Fibroblast of gingiva (primary cell): ENCODE data around the gene PACSIN1.
"Not testable (repeated sequence)": the region's sequence is repeated elsewhere in the genome, so short reads cannot be mapped to it uniquely, and the experiment has no call there.

Source experiments
- DNase-seq: peaks from one replicate; pipeline ENCODE4 v3.0.0-alpha.2; 2011; ENCODE audit warnings: low read depth

Gene PACSIN1

DNA sequence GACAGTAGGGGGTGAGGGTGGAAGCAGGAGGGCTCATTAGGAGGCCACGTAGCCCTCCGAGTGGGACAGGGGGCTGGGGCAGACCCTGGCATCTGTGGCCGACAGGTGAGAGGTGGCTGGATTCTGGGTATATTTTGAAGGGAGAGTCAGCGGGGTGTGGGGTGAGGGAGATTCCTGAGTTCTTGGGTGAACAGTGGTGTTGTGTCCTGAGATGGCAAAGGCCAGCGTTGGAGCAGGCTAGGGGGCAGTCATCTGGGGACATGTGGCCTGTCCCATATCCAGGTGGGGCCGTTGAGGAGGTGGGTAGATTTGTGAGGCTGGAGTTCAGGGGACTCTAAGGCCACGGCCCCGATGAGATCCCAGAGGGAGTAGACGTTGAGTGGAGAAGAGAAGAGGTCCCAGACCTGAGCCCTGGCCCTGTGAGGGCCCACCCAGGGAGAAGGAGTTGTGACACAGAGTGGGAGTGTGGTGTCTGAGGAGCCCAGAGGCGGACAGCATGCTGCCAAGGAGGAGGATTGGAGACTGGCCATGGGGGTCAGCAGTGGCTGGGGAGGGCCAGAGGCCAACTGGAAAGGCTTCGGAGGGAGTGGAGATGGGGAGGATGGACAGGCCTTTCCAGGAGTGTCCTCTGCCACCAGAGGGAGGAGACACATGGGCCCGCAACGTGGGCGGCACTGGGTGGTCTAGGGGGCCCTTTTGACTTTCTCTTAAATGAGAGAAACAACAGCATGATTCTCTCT is 19.6 kb downstream of the PACSIN1 start:
- no peak for DNase-seq

DNA sequence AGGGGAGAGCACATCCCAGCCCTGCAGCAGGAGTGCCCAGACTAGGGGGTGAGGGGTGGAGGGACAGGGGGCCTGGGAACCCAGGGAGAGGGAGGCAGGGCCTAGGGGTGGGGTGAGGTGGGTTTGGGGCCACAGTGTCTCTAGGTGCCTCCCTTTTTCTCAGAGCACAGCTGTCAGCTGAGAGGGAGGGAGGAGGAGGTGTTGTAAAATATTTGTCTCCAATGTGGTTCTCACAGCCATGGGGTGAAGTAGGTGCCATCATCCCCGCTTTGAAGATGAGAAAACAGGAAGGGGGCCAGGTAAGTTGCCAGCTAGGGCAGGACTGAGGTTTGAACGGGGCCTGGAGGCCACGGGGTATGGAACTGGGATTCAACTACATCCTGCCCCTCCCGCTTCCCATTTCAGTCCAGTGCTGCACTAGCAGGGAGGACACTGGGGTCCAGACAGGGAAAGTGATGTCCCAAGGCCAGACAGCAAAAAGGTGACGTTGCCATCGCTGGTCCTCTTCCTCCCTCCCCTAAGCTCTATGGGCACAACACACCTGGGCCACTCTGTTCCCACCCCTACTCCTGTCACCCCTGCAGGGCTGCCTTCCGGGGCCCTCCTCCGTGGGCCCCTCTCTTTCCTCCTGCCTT is 20.3 kb downstream of the PACSIN1 start:
- DNase-seq: no peak

DNA sequence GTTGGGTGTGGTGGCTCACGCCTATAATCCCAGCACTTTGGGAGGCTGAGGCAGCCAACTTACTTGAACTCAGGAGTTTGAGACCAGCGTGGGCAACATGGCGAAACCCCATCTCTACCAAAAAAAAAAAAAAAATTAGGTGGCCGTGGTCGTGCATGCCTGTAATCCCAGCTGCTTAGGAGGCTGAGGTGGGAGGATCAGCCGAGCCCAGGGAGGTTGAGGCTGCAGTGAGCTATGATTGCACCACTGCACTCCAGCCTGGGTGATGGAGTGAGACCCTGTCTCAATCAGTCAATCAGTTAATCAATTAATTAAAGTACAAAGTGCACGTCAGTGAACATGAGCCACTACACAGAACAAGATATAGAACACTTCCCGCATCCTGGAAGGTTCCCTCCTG is 21.0 kb downstream of the PACSIN1 start:
- DNase-seq: not testable (repeated sequence)

DNA sequence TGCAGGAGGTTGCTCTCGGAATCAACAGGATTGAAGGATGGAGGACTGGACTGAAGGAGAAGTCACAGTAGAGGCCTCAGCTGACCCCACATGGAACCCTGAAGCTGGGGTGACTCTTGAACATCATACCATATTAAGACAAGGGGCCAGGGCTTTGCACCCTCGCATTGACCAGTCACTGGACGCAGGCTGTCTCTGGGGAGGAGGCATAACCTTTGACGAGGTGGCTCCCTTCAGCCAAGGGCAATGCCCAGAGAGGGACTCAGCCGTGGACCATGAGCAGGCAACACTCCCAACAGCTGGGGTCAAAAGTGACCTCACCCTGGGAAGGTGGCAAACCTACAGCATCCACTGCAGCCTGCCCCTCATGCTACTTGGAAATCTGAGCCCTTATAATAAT is 21.7 kb downstream of the PACSIN1 start:
- DNase-seq: no peak

DNA sequence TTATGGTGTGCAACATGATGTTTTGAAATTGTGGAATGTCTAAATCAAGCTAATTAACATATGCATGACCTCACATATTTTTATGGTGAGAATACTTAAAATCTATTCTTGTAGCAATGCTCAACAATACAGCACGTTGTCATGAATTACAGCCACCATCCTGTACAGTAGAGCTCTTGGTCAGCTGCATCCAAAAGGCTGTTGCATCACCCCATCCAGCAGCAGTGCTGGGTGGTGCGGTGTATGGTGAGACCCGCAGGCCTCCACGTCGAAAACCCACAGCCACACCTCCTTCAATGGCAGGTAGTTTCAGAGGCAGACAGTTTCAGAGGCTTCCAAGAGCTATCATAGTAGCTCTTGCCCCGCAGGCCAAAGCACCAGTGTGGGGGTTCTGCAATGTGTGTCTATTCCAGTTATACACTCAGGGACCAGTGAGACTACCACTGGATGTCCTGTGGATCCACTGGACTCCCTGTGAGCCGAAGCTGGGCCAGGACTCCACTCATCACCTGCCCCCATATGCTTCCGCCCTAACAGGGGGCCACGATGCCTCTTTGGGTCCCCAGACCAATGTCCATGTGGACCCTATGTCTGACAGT is 23.4 kb downstream of the PACSIN1 start:
- DNase-seq: peak; percentile 43

DNA sequence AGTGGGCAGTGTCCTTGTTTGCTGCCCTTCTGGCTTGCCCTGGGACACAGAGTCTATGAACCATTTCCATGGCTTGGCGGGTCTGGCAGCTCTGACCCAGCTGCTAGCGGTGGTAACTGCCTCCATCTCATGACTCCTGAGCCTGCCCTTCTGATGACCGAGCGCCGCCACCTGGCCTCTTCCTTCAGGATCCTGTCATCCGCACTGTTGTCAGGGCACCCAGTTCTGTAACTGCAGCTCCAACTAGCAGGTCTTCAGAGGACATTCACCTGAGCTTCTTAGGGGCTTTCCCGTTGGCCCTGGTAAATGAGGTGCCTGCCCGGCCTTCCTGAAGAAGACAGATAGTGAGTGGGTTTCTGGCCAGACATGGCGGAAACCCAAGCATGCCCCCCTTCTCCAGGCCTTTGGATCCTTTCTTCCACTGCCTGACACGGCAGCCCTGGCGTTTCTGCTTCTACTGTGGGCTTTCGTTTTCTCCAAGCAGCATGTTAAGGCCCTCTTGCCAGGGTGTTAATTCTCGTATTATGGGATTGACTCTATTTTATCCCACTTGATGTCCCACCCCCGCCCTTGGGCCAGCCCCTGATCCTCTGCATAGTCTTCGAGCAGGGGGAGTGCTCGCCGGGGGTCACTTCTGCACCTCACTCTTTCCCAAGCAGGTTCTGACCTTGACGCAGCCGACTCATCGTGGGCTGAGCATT is 24.7 kb downstream of the PACSIN1 start:
- no peak for DNase-seq

DNA sequence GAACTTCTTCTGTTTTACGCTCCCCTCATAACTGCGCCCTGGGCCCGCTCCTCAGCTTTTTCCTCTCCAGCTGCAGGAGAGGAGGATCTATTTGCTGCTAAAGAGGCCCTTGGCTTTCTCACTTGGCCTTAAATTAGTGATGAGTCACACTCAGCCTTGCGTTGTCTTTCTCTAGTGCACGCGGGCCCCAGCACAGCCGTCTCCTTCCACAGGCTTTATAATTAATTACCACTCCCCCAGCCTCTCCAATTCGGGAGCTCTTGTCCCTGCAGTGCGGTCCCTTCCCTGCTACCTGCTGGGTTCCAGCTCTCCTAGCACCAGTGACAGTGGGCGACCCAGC is 25.2 kb downstream of the PACSIN1 start:
- DNase-seq: peak; percentile 45

DNA sequence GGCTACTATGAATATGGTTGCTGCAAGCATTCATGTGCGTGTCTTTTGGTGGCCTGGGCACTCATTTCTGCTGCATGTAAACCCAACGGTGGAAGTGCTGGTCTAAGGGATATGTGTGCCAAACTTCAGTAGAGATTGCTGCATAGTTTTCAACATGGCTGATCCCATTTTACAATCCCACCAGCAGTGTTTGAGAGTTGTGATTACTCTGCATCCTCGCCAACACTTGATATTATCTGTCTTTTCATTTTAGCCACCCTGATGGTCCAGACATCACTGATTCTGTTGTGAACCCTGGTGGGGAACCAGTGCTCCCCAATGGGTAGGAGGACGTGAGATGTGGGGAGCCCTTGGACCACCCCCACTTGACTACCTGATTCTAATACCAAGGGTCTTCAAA is 27.5 kb downstream of the PACSIN1 start:
- no peak for DNase-seq

DNA sequence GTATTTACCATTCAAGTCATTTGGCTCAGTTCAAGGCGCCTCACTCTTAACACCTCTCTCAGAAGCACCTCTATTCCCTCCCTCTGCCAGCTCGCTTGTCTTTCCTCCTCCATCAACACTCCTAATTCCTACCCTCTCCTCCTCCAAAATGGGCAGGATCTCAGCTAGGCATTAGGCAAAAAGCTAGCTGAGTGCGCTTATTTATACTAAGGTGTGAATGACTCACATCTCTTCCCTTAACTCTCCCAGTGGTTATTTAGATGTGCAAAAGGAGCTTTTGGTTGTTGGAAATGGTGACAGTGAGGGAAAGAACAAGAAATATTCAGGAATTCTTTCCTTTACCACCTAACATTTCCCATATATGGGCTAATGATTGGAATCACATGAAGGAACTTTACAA is 29.1 kb downstream of the PACSIN1 start:
- no peak for DNase-seq

DNA sequence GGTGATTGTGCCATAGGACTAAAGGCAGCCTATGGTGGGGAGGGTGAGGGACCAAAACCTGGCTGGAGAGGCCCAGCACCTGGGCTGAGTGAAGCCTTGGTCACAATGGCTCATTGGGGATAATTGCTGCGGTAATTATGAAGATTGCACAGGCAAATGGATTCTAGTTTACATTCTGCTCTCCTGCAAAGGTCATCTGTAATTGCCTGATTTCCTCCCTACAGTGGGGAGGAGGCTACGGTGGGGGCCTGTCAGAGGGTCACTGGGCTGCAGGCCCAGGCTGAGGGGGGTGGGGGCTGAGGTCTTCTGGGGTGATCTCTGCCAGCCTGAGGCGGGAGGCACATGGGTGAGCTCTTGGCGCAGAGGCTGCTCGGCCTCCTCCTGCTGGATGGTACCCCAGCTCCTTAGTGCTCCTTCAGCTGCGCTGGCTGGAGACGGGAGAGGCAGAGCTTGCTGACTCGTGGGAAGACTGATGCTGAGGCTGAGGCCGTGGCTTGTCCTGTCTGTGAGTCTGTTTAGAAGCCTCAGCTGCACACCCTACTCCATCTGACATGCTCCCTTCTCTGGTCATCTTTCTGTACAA is 30.3 kb downstream of the PACSIN1 start:
- no peak for DNase-seq

DNA sequence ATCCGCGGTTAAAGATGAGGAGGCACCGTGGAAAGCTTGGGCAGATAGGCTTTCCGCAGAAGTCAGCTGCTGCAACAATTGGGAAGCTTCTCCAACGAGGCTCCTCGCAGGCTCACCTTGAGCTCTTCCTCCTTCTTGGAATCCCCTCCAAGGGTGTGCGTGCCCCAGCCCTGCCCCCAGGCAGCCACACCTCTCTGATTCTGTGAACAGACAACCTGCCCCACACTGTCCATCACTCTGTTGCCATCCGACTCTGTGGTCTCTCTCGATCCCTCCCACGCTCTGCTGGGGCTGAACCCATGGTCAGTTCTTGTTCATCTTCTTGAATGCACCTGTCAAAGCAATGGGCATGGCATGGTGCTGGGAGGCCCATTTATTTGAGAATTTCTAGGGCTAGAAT is 31.5 kb downstream of the PACSIN1 start:
- no peak for DNase-seq

DNA sequence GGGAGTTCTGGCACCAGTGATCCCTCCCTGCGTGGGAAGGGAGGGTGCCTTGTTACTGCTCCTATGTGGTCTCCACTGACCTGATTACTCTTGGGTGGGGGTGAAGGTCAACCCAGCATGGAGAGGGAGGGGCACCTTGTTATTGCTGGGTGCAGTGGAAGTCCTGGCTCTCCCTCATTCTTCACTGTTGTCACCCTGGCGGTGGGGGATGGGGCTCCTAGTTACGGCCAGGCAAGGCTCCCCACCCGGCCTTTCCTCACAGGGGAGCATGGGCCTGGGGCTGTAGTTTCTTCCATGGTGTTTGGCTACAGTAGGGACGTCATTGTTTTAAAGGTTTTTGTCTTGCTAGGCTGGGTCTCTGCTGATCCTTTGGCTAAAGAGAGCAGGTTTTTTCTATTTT is 40.8 kb downstream of the PACSIN1 start:
- no peak for DNase-seq

DNA sequence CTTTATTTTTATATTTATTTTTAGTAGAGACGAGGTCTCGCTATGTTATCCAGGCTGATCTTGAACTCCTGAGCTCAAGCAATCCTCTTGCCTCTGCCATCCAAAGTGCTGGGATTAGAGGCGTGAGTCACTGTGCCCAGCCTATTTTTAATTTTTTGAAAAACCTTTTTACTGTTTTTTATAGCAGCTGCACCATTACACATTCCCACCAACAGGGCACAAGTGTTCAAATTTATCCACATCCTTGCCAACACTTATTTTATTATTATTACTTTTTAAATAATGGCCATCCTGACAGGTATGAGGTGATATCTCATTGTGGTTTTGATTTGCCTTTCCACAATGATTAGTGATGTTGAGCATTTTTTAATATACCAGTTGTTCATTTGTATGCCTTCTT is 42.5 kb downstream of the PACSIN1 start:
- DNase-seq: no peak

DNA sequence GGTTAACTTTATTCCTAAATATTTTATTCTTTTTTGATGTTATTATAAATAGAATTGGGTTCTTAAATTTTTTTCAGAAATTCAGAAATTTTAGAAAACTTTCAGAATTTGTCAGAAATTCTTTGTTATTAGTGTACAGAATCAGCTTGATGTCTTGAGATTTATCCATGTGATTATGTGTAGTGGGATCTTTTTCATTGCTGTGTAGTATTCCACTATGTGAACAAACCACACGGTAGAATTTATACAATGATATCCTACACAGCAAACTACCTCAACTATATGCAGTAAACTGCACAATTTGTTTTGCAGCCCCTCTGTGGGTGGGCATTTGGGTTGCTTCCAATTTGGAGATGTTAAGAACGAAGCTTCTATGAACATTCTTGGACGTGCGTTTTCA is 43.9 kb downstream of the PACSIN1 start:
- no peak for DNase-seq

DNA sequence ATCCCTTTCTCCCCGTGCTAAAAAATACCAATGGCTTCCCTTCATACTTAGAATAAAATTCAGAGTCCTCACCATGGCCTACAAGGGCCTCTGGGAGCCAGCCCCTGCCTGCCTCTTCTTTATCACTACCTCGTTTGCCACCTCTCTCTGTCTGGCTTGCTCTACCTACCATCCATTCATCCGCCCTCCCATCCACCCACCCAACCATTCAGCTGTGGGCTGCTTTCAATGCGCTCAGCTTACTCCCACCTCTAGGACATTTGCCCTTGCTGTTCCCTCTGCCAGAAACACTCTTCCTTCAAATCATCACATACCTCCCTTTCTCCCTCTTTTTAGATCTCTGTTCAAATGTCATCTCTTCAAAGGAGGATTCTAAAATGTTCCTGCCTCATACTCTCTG is 44.4 kb downstream of the PACSIN1 start:
- no peak for DNase-seq

DNA sequence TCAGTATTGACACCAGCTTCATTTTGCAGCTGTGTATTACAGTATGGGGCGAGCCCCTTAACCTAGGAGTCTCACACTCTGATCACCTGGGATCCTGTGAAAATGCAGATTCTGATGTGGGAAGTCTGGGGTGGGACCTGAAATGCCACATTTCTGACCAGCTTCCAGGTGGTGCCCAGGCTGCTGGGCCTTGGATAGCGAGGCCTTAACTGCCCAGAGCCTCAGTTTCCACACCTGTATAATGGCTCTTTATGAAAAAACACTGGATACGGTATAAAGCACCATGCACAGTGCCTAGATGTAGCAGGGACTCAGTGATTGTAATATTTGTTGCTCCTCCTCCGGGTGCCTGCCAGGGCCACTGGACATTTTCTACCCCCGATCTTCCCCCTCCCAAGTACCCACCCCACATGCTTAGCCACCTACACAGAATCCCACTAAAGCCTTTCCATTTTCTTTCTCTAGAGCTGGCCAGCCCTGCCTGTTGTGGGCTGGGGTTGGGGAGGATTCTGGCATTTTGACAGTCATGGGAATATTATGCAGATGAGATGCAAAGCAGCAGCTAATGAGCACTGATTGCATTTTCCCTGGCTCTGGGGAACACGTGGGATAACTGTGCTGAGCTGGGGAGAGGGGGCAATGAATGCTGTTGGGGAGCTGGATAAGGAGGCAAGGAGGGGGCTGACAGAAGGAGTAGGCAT is 45.5 kb downstream of the PACSIN1 start:
- no peak for DNase-seq

DNA sequence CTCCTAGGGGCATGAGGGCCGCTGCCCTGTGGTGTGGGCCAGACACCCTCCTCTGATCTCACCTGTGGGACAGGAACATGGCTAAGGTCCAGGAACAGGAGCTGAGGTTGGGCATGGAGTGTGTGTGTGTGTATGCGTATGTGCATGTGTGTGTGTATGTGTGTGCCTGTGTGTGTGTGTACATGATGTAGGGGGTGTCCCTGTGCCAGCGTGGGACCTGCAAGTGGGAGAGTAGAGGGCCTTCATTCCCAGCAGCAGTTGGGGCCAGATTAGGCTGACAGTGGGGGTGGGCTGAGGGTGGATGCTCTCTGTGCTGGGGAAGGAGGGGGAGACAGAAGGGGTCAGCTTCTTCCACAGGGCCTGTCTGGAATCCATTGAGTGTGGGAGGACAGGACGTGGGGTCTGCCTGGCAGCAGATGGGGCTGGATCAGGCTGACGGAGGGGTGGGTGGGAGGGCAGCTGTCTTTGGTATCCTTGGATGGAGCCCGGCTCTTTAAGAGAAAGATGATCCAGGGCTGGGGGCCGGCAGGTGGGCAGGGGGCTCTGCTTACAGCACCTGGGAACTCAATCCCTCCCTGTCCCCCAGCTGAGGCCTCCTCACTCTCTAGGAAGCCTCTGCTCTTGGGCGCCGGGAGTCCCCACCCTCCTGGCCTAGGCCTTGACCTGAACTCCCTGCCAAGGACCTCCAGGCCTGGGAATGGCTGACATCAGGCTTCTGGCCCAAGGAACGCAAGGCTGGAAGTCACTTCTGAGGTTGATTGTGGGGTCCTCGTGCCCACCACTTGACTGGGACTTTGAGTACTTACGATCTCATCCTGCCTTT is 46.2 kb downstream of the PACSIN1 start:
- DNase-seq: no peak

DNA sequence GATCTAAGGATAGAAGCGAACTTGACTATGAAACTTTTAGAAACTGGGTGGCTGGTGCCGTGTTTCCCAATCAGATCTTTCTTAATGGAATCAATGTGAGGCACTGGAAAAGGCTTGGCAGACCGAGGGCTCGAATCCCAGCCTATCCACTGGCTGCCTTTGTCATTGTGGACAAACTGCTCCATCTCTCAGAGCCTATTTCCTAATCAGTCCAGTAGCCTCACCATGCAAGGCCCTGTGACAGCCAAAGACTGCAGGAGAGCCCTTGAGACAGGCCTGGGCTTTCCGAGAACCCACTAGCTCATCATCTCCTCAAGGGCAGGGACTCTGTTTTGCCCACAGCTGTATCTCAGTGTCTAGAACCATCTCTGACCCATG is 46.9 kb downstream of the PACSIN1 start:
- peak; percentile 44 for DNase-seq

DNA sequence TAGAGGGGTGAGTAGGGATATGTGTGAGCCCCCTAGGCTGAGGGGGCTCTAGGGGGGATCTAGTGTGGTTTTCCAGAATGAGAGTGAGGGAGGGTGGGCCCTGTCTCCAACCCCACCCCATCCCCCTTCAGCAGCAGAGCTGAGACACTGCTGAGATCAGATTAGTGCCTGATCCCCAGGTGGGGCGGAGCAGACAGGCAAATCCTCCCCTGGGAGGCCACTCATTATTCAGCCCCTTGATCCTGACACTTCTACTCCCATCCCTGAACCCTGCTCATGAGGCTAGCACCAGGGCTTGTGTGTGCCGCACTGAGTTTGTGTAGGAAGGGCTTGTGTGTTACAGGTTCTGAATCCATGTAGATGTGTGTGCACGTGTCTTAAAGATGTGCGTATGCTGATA is 47.8 kb downstream of the PACSIN1 start:
- no peak for DNase-seq

DNA sequence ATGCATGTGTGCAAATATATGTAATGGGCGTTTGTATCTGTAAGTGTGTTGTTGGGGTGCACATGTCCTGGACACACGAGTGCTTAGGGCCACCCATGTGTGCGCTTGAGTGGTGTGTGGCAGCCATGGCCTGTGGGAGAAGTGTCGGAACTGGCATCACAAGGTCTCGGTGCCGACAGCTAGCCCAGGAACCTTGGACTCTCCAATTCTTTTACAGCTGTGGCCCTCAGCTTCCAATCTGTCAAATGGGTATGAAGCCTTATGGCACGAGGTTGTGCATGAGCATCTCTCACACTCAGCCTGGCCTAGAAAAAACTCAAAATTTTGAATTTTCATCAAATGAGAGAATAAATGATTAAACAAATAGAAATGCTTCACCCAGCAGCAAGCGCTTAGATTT is 48.2 kb downstream of the PACSIN1 start:
- DNase-seq: no peak
